Caco-2 (cell line): ENCODE measurements around the gene IBTK. TPM values are rescaled to one million over a fixed set of nuclear protein-coding genes. Genes with fewer than 3 reads are reported as not detected.

Experiments used
- BruUV-seq: library from RNA; stranded (reverse); fragments of 400-500 nt; replicated peaks from 2 replicates; lab custom pipeline; 2021; lab: Mats Ljungman, UMichigan
- CTCF ChIA-PET: fragments of 300-600 bp; sonication (Branson Sonifier 250); formaldehyde crosslinking; loops from one replicate; lab custom pipeline; 2022; ENCODE audit warnings: antibody characterized with exemption; lab: Charles Lee
- POLR2A ChIA-PET: fragments of 300-600 bp; sonication (Branson Sonifier 250); formaldehyde crosslinking; loops from one replicate; lab custom pipeline; 2022; ENCODE audit warnings: antibody characterized with exemption; lab: Charles Lee
- DNase-seq, 2 experiments: peaks; one replicate each; pipeline versions ENCODE4 v3.0.0 to v3.0.0-alpha.2; 2020 to 2022
- H3K27me3 ChIP-seq: replicated peaks from 2 replicates; pipeline ENCODE4 v1.6.0; 2011; ENCODE audit warnings: low read length; ENCODE audit not compliant: control insufficient read depth, insufficient read depth
- H3K36me3 ChIP-seq: 2 replicates; pipeline ENCODE4 v1.5.1; 2011; ENCODE audit warnings: low read length; ENCODE audit not compliant: control insufficient read depth, insufficient read depth
- H3K4me1 ChIP-seq: fragments of 250-450 bp; sonication (Bioruptor Pico); 2 replicates; pipeline ENCODE4 v1.5.1; 2020; ENCODE audit warnings: mild to moderate bottlenecking
- H3K4me3 ChIP-seq: 2 replicates; pipeline ENCODE4 v1.5.1; 2011; ENCODE audit warnings: low read depth, mild to moderate bottlenecking, control low read depth, low read length
- H3K9me3 ChIP-seq: fragments of 250-450 bp; sonication (Bioruptor Pico); 2 replicates; pipeline ENCODE4 v1.5.1; 2020; ENCODE audit warnings: mild to moderate bottlenecking, moderate library complexity
- H3K27ac Mint-ChIP-seq: one replicate; pipeline ENCODE4 v1.8.0; 2022; ENCODE audit warnings: mixed read lengths; ENCODE audit not compliant: unreplicated experiment
- H3K27me3 Mint-ChIP-seq: one replicate; pipeline ENCODE4 v1.8.0; 2022; ENCODE audit warnings: mixed read lengths; ENCODE audit not compliant: insufficient read depth, unreplicated experiment
- H3K36me3 Mint-ChIP-seq: one replicate; pipeline ENCODE4 v1.8.0; 2022; ENCODE audit warnings: mild to moderate bottlenecking, mixed read lengths; ENCODE audit not compliant: insufficient read depth, unreplicated experiment
- H3K4me1 Mint-ChIP-seq: one replicate; pipeline ENCODE4 v1.8.0; 2022; ENCODE audit warnings: low read depth, mixed read lengths; ENCODE audit not compliant: unreplicated experiment
- H3K4me3 Mint-ChIP-seq: one replicate; pipeline ENCODE4 v1.8.0; 2022; ENCODE audit warnings: mild to moderate bottlenecking, moderate library complexity, mixed read lengths; ENCODE audit not compliant: unreplicated experiment
- H3K9me3 Mint-ChIP-seq: one replicate; pipeline ENCODE4 v1.8.0; 2022; ENCODE audit warnings: mixed read lengths; ENCODE audit not compliant: unreplicated experiment
- CTCF ChIP-seq, 2 experiments: fragments of 200-600 bp in 1 of 2; IDR thresholded peaks; 1 replicate in 1 of 2; 2 replicates in 1 of 2; pipeline versions ENCODE4 v1.5.1 to v1.8.0; 2011 to 2022; ENCODE audit warnings: antibody characterized with exemption in 1 of 2, control low read depth in 1 of 2, inconsistent platforms in 1 of 2, low read depth in 1 of 2, low read length in 1 of 2, mild to moderate bottlenecking in 1 of 2, moderate library complexity in 1 of 2; ENCODE audit not compliant: insufficient read depth in 1 of 2, severe bottlenecking in 1 of 2, unreplicated experiment in 1 of 2
- intact Hi-C: fragments of 100-400 bp; cut with micrococcal nuclease; formaldehyde crosslinking; loops from one replicate; pipeline ENCODE4 v1.10.0; 2022; ENCODE audit not compliant: unreplicated experiment
- total RNA-seq: library from RNA; stranded (reverse); gene quantifications from 2 replicates; pipeline ENCODE4 v1.2.3, GENCODE V29; 2022

IBTK gene
- total RNA-seq, 1 experiment from 2014 or later: 29.4 TPM

- ChIA-PET CTCF (interaction anchor here (0.5 to 1.2 kb wide), 5 partner anchors 9 to 797 kb away, joined by 3 to 8 read pairs (median 4); partner anchors contain the start of genes DOP1A and TPBG), POLR2A (no interaction called here)
- H3K27me3 ChIP-seq: no peaks in the 10 kb centered on the region
- Mint-ChIP-seq H3K27me3 (no peaks in the 10 kb centered on the region), H3K27ac (no peak overlapping the region), H3K9me3 (no peaks in the 10 kb centered on the region), H3K4me1 (peaks cover 6% of the 10 kb centered on the region), H3K36me3 (no peaks in the 10 kb centered on the region), H3K4me3 (no peak overlapping the region)
- no peak overlapping the region for H3K4me3 ChIP-seq
- H3K4me1 ChIP-seq: no peaks in the 10 kb centered on the region
- no peaks in the 10 kb centered on the region for H3K36me3 ChIP-seq
- DNase-seq: no peak
- intact Hi-C loops: loop anchor here (1.0 to 5.0 kb wide), 4 partner anchors 317 to 786 kb away; no protein-coding TSS in a partner anchor
- peak; percentile 58 to 71 for TF ChIP-seq CTCF (IDR thresholded peaks at IDR 0.05; ENCODE audit: insufficient read depth in 1 of 2, low read depth in 1 of 2, low read length in 1 of 2, severe bottlenecking in 1 of 2, unreplicated experiment in 1 of 2)
- no TSS peak for BruUV-seq
- no peaks in the 10 kb centered on the region for H3K9me3 ChIP-seq
Measured at GRCh38 chr6:82270881-82271635, 23.5 kb upstream of the IBTK start.

- Mint-ChIP-seq H3K4me1 (peaks cover 6% of the 10 kb centered on the region), H3K4me3 (no peak overlapping the region), H3K27me3 (no peaks in the 10 kb centered on the region), H3K9me3 (no peaks in the 10 kb centered on the region), H3K27ac (no peak overlapping the region), H3K36me3 (no peaks in the 10 kb centered on the region)
- ChIA-PET POLR2A (interaction anchor here (0.6 kb wide), 1 partner anchor 823 kb away, joined by 4 read pairs; no protein-coding TSS in a partner anchor), CTCF (no interaction called here)
- BruUV-seq: no TSS peak
- no peak overlapping the region for H3K4me3 ChIP-seq
- no peaks in the 10 kb centered on the region for H3K9me3 ChIP-seq
- no peaks in the 10 kb centered on the region for H3K36me3 ChIP-seq
- H3K27me3 ChIP-seq: no peaks in the 10 kb centered on the region
- TF ChIP-seq CTCF (IDR thresholded peaks at IDR 0.05; ENCODE audit: insufficient read depth in 1 of 2, low read depth in 1 of 2, low read length in 1 of 2, severe bottlenecking in 1 of 2, unreplicated experiment in 1 of 2): no peak
- no peaks in the 10 kb centered on the region for H3K4me1 ChIP-seq
- no peak for DNase-seq
- intact Hi-C loops: no loop called here
Measured at GRCh38 chr6:82268301-82268846, 20.8 kb upstream of the IBTK start.

GRCh38 chr6:82264824-82265223, 17.3 kb upstream of the IBTK start:
- Mint-ChIP-seq H3K9me3 (no peaks in the 10 kb centered on the region), H3K4me1 (peaks cover 9% of the 10 kb centered on the region), H3K27ac (no peak overlapping the region), H3K36me3 (no peaks in the 10 kb centered on the region), H3K4me3 (no peak overlapping the region), H3K27me3 (no peaks in the 10 kb centered on the region)
- no peak for DNase-seq
- ChIA-PET POLR2A (no interaction called here), CTCF (no interaction called here)
- Histone ChIP-seq H3K4me1 (no peaks in the 10 kb centered on the region), H3K27me3 (no peaks in the 10 kb centered on the region), H3K9me3 (no peaks in the 10 kb centered on the region), H3K36me3 (no peaks in the 10 kb centered on the region), H3K4me3 (no peak overlapping the region)
- BruUV-seq: no TSS peak
- intact Hi-C loops: no loop called here
- TF ChIP-seq CTCF (IDR thresholded peaks at IDR 0.05; ENCODE audit: insufficient read depth in 1 of 2, low read depth in 1 of 2, low read length in 1 of 2, severe bottlenecking in 1 of 2, unreplicated experiment in 1 of 2): no peak
